T-cell (primary cell): Measurements from ENCODE around the gene CUZD1. TPM values are rescaled to one million over a fixed set of nuclear protein-coding genes. Genes with fewer than 3 reads are reported as not detected.

Source experiments
- ATAC-seq, 4 experiments: fragments of 200-7000 bp in 3 of 4; fragments of 150-1000 bp in 1 of 4; cut with Tn5 transposase; replicated peaks in 1 of 4; 1 replicate in 3 of 4; 2 replicates in 1 of 4; pipeline ENCODE4 v1.10.0; 2021; ENCODE audit warnings: moderate library complexity in 3 of 4, mild to moderate bottlenecking in 2 of 4, moderate number of reproducible peaks in 1 of 4
- CTCF ChIA-PET, 2 donors: fragments of 300-600 bp; sonication (Branson Sonifier 250); formaldehyde crosslinking; loops; one replicate each; lab custom pipeline; 2022; ENCODE audit warnings: antibody characterized with exemption in 2 of 2; lab: Charles Lee
- POLR2A ChIA-PET, 2 donors: fragments of 300-600 bp; sonication (Branson Sonifier 250); formaldehyde crosslinking; loops; one replicate each; lab custom pipeline; 2022; ENCODE audit warnings: antibody characterized with exemption in 2 of 2; lab: Charles Lee
- DNase-seq, 35 experiments: peaks; one replicate each; pipeline versions ENCODE4 v3.0.0 to v3.0.0-alpha.2; 2013 to 2023
- H3K27ac ChIP-seq: one replicate; pipeline ENCODE4 v1.5.1; 2013; ENCODE audit warnings: low read length
- H3K27me3 ChIP-seq, 2 experiments: replicated peaks in 1 of 2; 1 replicate in 1 of 2; 2 replicates in 1 of 2; pipeline versions ENCODE4 v1.6.1 to v1.7.0; 2013; ENCODE audit warnings: low read length in 1 of 2, mixed read lengths in 1 of 2; ENCODE audit not compliant: control insufficient read depth in 2 of 2, insufficient read depth in 2 of 2; ENCODE audit errors: extremely low read depth in 1 of 2
- H3K36me3 ChIP-seq, 2 donors: 1 replicate in 1 of 2; 2 replicates in 1 of 2; pipeline versions ENCODE4 v1.6.1 to v1.7.0; 2013; ENCODE audit warnings: low read length in 1 of 2; ENCODE audit not compliant: control insufficient read depth in 2 of 2, insufficient read depth in 1 of 2; ENCODE audit errors: extremely low read depth in 1 of 2
- H3K4me1 ChIP-seq, 2 experiments: 1 replicate in 1 of 2; 2 replicates in 1 of 2; pipeline versions ENCODE4 v1.6.1 to v1.7.0; 2013; ENCODE audit warnings: low read length in 2 of 2, mixed read lengths in 1 of 2; ENCODE audit not compliant: insufficient read depth in 2 of 2, control insufficient read depth in 1 of 2; ENCODE audit errors: extremely low read depth in 1 of 2
- H3K4me3 ChIP-seq, 2 donors: 1 replicate in 1 of 2; 2 replicates in 1 of 2; pipeline versions ENCODE4 v1.5.1 to v1.7.0; 2013; ENCODE audit warnings: mild to moderate bottlenecking in 2 of 2, low read length in 1 of 2, moderate library complexity in 1 of 2; ENCODE audit not compliant: control insufficient read depth in 1 of 2; ENCODE audit errors: extremely low read depth in 1 of 2
- H3K9me3 ChIP-seq: 2 replicates; pipeline ENCODE4 v1.7.0; 2013
- H3K27ac Mint-ChIP-seq, 2 donors: one replicate each; pipeline ENCODE4 v1.8.0; 2020 to 2021; ENCODE audit warnings: mild to moderate bottlenecking in 2 of 2, mixed read lengths in 2 of 2
- H3K27me3 Mint-ChIP-seq, 2 donors: one replicate each; pipeline ENCODE4 v1.8.0; 2021 to 2022; ENCODE audit warnings: mixed read lengths in 2 of 2
- H3K36me3 Mint-ChIP-seq: one replicate; pipeline ENCODE4 v1.8.0; 2021; ENCODE audit warnings: mixed read lengths
- H3K4me1 Mint-ChIP-seq, 3 donors: one replicate each; pipeline ENCODE4 v1.8.0; 2020 to 2022; ENCODE audit warnings: mixed read lengths in 3 of 3, mild to moderate bottlenecking in 1 of 3
- H3K4me3 Mint-ChIP-seq, 3 donors: one replicate each; pipeline ENCODE4 v1.8.0; 2020 to 2022; ENCODE audit warnings: mild to moderate bottlenecking in 3 of 3, mixed read lengths in 3 of 3, moderate library complexity in 3 of 3
- H3K9me3 Mint-ChIP-seq, 3 donors: one replicate each; pipeline ENCODE4 v1.8.0; 2020 to 2022; ENCODE audit warnings: mixed read lengths in 3 of 3
- WGBS: methylation state at CpG from one replicate; pipeline ENCODE4 v1.1.5; 2013; ENCODE audit warnings: missing lambda C conversion rate; ENCODE audit not compliant: insufficient coverage; 5-methylcytosine and 5-hydroxymethylcytosine counted together
- total RNA-seq, 35 experiments: library from RNA in 6 of 35; stranded (reverse) in 6 of 35; fragments of 120-200 nt in 1 of 35; gene quantifications; one replicate each; pipeline versions ENCODE4 v1.2.1 to v1.2.4 and lab custom pipeline; 2013 to 2026

CUZD1 gene
- total RNA-seq, 5 donors from 2014 or later (not counting 1 experiment from before 2014, with no cell fraction given) = 1.2 to 4.9 (median 4.1) TPM

- CTCF ChIA-PET = no interaction called here
- Mint-ChIP-seq H3K4me3 (no peak overlapping the region), H3K27me3 (no peaks in the 10 kb centered on the region), H3K27ac (no peak overlapping the region), H3K9me3 (peaks cover 0 to 7% (median 3%) of the 10 kb centered on the region in 3 donors), H3K36me3 (peaks cover 85% of the 10 kb centered on the region), H3K4me1 (peaks cover 4 to 16% (median 6%) of the 10 kb centered on the region in 3 donors)
- Histone ChIP-seq H3K4me3 (no peak overlapping the region), H3K9me3 (no peaks in the 10 kb centered on the region), H3K4me1 (no peaks in the 10 kb centered on the region), H3K27ac (no peak overlapping the region), H3K27me3 (peaks cover 0 to 3% of the 10 kb centered on the region in 2 experiments), H3K36me3 (peaks cover 0 to 55% of the 10 kb centered on the region in 2 donors)
- no peak for ATAC-seq
- DNase-seq = no peak
- POLR2A ChIA-PET = no interaction called here
- 86% methylated on average over 1 of the region's 5 CpGs for WGBS
Measured at GRCh38 chr10:122850705-122851640, 5.3 kb upstream of the CUZD1 start.

GRCh38 chr10:122849900-122850605, 4.4 kb upstream of the CUZD1 start:
- peaks cover 0 to 3% of the 10 kb centered on the region in 2 experiments for H3K27me3 ChIP-seq
- ChIA-PET CTCF (no interaction called here), POLR2A (no interaction called here)
- peaks cover 0 to 11% (median 6%) of the 10 kb centered on the region in 3 donors for H3K4me1 Mint-ChIP-seq
- H3K9me3 Mint-ChIP-seq = peaks cover 0 to 7% (median 3%) of the 10 kb centered on the region in 3 donors
- no peak overlapping the region for H3K4me3 ChIP-seq
- no peaks in the 10 kb centered on the region for H3K27me3 Mint-ChIP-seq
- no peak overlapping the region for H3K27ac ChIP-seq
- 87% methylated on average over 10 of the region's 12 CpGs for WGBS
- H3K27ac Mint-ChIP-seq = peak overlapping the region in 1 of 2 donors; percentile 52
- H3K4me1 ChIP-seq = no peaks in the 10 kb centered on the region
- H3K36me3 Mint-ChIP-seq = peaks cover 83% of the 10 kb centered on the region
- no peaks in the 10 kb centered on the region for H3K9me3 ChIP-seq
- peaks cover 0 to 51% of the 10 kb centered on the region in 2 donors for H3K36me3 ChIP-seq
- DNase-seq = no peak
- ATAC-seq = no peak
- H3K4me3 Mint-ChIP-seq = no peak overlapping the region

- H3K36me3 ChIP-seq = peaks cover 0 to 44% of the 10 kb centered on the region in 2 donors
- no peaks in the 10 kb centered on the region for H3K9me3 ChIP-seq
- POLR2A ChIA-PET = no interaction called here
- CTCF ChIA-PET = no interaction called here
- Mint-ChIP-seq H3K4me3 (no peak overlapping the region), H3K9me3 (peaks cover 0 to 7% (median 3%) of the 10 kb centered on the region in 3 donors), H3K36me3 (peaks cover 80% of the 10 kb centered on the region), H3K4me1 (peaks cover 0 to 11% (median 4%) of the 10 kb centered on the region in 3 donors), H3K27me3 (no peaks in the 10 kb centered on the region), H3K27ac (no peak overlapping the region)
- H3K27ac ChIP-seq = no peak overlapping the region
- DNase-seq = no peak
- 100% methylated on average over 1 of the region's 2 CpGs for WGBS
- H3K4me3 ChIP-seq = no peak overlapping the region
- no peak for ATAC-seq
- no peaks in the 10 kb centered on the region for H3K4me1 ChIP-seq
- H3K27me3 ChIP-seq = peaks cover 0 to 3% of the 10 kb centered on the region in 2 experiments
Measured at GRCh38 chr10:122849090-122849489, 3.4 kb upstream of the CUZD1 start.

GRCh38 chr10:122847782-122848604, 2.3 kb upstream of the CUZD1 start:
- Histone ChIP-seq H3K4me3 (no peak overlapping the region), H3K27me3 (peaks cover 0 to 3% of the 10 kb centered on the region in 2 experiments), H3K27ac (no peak overlapping the region), H3K36me3 (peaks cover 0 to 33% of the 10 kb centered on the region in 2 donors), H3K4me1 (no peaks in the 10 kb centered on the region), H3K9me3 (no peaks in the 10 kb centered on the region)
- Mint-ChIP-seq H3K27ac (no peak overlapping the region), H3K4me1 (peaks cover 0 to 5% (median under 1%) of the 10 kb centered on the region in 3 donors), H3K9me3 (peaks cover 0 to 7% (median 6%) of the 10 kb centered on the region in 3 donors), H3K36me3 (peaks cover 71% of the 10 kb centered on the region), H3K4me3 (no peak overlapping the region), H3K27me3 (no peaks in the 10 kb centered on the region)
- CTCF ChIA-PET = interaction anchor here in 1 of 2 donors (0.5 kb wide), 1 partner anchor 1967 kb away, joined by 3 read pairs; no protein-coding TSS in a partner anchor
- ATAC-seq = no peak
- DNase-seq = no peak
- POLR2A ChIA-PET = no interaction called here
- WGBS = 77% methylated on average over 6 of the region's 12 CpGs

- H3K27ac Mint-ChIP-seq = no peak overlapping the region
Measured at GRCh38 chr10:122844146-122844545, 1.5 kb downstream of the CUZD1 start.

More at GRCh38 chr10:122844146-122844545, 1.5 kb downstream of the CUZD1 start:
- H3K4me3 ChIP-seq = no peak overlapping the region
- H3K36me3 Mint-ChIP-seq = peaks cover 53% of the 10 kb centered on the region
- H3K36me3 ChIP-seq = peaks cover 0 to 8% of the 10 kb centered on the region in 2 donors
- peaks cover 0 to 3% of the 10 kb centered on the region in 2 experiments for H3K27me3 ChIP-seq
- POLR2A ChIA-PET = no interaction called here
- DNase-seq (no peak), ATAC-seq (no peak)
- H3K9me3 Mint-ChIP-seq = peaks cover 0 to 7% (median 6%) of the 10 kb centered on the region in 3 donors
- H3K4me1 Mint-ChIP-seq = peaks cover 0 to 5% (median 0%) of the 10 kb centered on the region in 3 donors
- CTCF ChIA-PET = interaction anchor here in 1 of 2 donors (0.7 kb wide), 1 partner anchor 22 kb away, joined by 3 read pairs; no protein-coding TSS in a partner anchor
- WGBS = 100% methylated on average over 1 of the region's 4 CpGs
- no peak overlapping the region for H3K27ac ChIP-seq
- H3K27me3 Mint-ChIP-seq = no peaks in the 10 kb centered on the region
- H3K4me1 ChIP-seq = no peaks in the 10 kb centered on the region
- no peak overlapping the region for H3K4me3 Mint-ChIP-seq
- no peaks in the 10 kb centered on the region for H3K9me3 ChIP-seq
